ENCODE data around the gene ANKRD40.
"Not testable (repeated sequence)": the region's sequence is repeated elsewhere in the genome, so short reads cannot be mapped to it uniquely, and the experiment has no call there.

Gene ANKRD40

DNA sequence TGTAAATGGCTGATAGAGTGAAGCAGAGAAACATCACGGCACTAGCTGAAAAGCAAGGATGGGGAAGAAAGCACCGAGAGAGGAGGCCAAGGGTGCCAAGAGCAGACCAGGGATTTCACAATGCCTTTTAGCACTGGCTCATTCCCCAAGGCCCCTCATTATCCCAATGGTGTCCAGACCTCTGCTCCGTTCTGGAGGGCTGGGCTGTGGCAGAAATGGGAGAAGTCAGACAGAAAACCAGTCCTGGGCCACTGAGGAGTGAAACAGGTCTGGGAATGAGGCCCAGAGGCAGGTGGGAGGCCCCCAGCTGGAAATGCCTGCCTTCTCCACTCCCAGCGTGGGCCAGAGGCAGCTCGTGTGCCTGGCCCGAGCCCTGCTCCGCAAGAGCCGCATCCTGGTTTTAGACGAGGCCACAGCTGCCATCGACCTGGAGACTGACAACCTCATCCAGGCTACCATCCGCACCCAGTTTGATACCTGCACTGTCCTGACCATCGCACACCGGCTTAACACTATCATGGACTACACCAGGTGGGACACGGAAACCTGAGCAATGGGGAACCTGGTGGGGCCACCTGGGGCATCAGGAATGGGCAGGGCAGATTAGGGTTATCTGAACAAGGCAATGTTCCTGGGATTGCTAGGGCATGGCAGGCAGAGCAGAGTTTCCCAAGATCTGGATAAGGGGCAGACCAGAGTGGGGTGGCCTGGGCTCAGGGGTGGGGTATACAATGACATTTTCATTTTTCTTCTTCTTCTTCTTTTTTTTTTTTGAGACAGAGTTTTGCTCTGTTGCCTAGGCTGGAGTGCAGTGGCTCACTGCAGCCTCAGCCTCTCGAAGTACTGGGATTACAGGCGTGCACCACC lies 20.3 kb downstream of the ANKRD40 start:
- in situ Hi-C loops (cut with MboI; ENCODE audit: low sequenced_read_pairs): no loop called here

DNA sequence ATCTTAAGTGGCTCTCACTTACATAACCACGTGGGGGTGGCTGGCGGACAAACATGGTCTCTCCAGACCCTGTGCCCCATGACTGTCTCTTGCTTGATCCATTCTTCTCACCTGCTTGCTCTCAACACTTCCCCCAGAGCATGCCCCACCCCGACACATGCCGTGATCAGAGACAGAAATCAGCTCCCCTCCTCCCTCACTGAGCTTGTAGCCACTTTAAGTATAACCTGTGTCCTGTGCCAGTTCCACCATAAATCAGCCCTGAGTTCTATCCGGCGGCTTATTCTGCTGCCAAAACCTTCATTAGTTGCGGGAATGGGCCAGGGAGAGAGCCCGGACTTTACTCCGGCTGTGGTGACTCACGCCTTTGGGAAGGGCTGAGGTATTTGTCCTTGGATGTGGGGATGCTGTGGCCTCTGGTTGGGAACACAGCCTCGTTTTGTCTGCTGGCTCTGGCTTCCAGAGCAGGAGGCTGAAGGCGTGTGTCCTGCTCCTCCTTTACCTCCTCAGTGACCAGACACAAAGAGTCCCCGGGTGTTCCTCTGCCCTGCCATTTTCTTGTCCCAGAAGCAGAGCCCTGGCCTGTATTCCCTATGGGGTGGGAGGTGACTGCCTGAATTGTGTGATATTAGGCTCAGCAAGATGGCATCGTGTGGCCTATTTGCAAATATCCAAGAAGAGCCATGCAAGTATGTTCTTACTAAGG lies 21.1 kb downstream of the ANKRD40 start:
- in situ Hi-C loops (cut with MboI; ENCODE audit: low sequenced_read_pairs): no loop called here

- in situ Hi-C loops (cut with MboI; ENCODE audit: low sequenced_read_pairs): no loop called here
Measured at GRCh38 chr17:50685691-50686493, 21.8 kb downstream of the ANKRD40 start.

DNA sequence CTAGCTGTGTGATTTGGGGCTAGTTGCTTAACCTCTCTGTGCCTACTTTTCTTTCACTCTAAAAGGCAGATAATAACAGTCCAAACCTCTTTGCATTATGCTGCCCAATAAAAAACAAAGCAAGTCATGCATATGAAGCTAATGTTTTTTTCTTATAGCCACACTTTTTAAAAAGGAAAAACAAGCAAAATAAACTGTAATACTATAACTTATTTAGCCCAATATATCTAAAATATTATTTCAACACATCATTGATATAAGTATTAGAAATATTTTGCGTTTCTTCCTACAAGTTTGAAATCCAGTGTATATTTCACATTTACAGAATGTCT lies 22.4 kb downstream of the ANKRD40 start:
- in situ Hi-C loops (cut with MboI; ENCODE audit: low sequenced_read_pairs): no loop called here

- in situ Hi-C loops (cut with MboI; ENCODE audit: low sequenced_read_pairs): no loop called here
Measured at GRCh38 chr17:50684612-50685333, 22.9 kb downstream of the ANKRD40 start.

GRCh38 chr17:50684288-50684611 lies 23.5 kb downstream of the ANKRD40 start:
- in situ Hi-C loops (cut with MboI; ENCODE audit: low sequenced_read_pairs): no loop called here

DNA sequence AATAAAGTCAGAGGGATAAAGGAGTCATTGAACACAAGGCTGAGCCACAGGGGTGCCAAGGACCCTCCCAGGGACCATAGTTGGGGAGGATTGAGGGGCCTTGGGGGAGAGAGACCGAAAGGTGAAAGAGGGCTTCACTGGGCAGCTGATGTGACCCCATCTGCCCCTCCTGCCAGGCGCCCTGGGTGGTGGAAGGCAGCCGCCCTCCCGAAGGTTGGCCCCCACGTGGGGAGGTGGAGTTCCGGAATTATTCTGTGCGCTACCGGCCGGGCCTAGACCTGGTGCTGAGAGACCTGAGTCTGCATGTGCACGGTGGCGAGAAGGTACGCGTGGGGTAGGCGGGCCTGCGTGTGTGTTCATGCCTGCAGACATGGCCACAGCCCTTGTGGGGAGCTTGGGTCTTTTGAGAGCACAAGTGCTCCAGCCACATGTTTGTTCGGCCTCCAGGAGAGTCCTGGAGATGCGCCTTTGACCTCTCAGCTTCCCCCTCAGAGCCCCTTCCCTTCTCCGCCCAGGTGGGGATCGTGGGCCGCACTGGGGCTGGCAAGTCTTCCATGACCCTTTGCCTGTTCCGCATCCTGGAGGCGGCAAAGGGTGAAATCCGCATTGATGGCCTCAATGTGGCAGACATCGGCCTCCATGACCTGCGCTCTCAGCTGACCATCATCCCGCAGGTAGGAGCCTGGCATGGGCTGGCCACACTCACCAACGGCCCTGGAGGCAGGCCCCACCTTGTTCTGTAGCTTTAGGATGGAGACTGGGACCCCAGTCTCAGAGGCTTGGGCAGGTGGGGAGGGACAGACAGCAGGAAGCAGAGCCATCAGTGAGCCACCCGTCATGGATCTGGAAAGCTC lies 24.1 kb downstream of the ANKRD40 start:
- in situ Hi-C loops (cut with MboI; ENCODE audit: low sequenced_read_pairs): no loop called here

DNA sequence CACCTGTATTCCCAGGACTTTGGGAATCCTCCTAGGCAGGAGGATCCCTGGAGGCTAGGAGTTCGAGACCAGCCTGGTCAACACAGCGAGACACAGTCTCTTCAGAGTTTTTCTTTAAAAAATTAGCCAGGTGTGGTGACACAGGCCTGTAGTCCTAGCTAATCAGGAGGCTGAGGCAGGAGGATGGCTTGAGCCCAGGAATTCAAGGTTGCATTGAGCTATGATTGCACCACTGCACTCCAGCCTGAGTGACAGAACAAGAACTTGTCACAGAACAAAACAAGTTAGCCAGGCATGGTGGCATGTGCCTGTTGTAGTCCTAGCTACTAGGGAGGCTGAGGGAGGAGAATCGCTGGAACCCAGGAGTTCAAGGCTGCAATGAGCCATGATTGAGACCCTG lies 24.8 kb downstream of the ANKRD40 start:
- in situ Hi-C loops (cut with MboI; ENCODE audit: low sequenced_read_pairs): no loop called here

DNA sequence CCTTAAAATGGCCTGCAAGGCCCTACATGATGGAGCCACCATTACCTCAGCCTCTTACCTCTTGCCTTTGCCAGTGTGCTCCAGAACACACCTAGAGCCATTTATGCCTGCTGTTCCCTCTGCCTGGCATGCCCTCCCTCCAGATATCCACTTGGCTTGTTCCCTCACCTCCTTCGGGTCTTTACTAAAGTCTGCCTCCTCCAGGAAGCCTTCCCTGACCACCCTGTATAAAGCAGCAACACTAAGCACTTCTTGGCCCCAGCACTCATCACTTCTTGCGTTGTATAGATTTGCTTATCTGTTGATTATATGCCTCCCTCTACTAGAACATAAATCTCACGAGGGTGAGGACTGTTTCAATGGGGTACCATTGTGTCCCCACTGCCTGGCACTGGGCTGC lies 25.3 kb downstream of the ANKRD40 start:
- in situ Hi-C loops (cut with MboI; ENCODE audit: low sequenced_read_pairs): no loop called here

DNA sequence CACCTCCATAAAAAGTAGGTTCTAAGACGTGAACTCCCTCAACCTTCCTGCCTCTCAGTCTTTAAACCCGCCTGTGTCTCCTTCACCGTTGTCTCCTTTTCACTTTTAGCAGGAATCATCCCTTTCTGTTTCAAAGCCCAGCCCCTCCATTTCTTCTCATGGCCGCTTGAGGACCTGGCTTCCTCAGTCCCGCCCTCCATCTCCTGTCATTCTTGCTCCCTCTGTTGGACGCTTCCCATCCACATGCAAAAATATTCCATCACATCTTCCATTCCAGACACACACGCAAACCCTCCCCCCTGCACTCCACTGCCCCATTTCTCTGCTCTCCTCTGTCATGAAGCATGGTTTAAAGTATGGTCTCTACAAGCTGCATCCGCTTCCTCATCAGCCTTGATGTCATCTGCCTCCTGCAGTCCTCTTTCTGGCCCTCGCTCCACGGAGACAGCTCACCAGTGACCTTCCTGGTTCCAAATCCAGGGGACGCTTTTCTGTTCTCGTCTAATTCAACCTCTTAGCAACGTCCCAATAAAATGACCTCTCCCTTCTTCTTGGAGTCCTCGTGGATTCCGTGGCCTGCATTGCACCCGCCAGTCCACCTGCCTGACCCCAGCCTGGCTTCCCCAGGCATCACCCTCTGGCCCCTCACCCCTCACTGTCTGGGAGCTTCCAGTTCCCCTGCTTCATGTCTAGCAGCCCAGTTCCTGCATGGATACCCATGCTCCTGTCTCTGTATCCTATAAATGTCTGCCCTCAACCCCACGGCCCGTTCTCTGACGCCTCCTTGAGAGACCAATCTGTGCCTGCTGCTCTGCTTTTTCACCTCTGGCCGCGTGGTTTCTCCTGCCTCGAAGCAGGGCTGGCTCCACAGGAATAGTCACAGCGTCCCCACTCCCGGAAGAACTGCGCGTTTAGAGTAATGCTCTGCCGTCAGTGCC lies 26.2 kb downstream of the ANKRD40 start:
- in situ Hi-C loops (cut with MboI; ENCODE audit: low sequenced_read_pairs): no loop called here

- in situ Hi-C loops (cut with MboI; ENCODE audit: low sequenced_read_pairs): not testable (repeated sequence)
Measured at GRCh38 chr17:50680543-50681262, 27.0 kb downstream of the ANKRD40 start.

GRCh38 chr17:50680126-50680525 lies 27.6 kb downstream of the ANKRD40 start:
- in situ Hi-C loops (cut with MboI; ENCODE audit: low sequenced_read_pairs): no loop called here

DNA sequence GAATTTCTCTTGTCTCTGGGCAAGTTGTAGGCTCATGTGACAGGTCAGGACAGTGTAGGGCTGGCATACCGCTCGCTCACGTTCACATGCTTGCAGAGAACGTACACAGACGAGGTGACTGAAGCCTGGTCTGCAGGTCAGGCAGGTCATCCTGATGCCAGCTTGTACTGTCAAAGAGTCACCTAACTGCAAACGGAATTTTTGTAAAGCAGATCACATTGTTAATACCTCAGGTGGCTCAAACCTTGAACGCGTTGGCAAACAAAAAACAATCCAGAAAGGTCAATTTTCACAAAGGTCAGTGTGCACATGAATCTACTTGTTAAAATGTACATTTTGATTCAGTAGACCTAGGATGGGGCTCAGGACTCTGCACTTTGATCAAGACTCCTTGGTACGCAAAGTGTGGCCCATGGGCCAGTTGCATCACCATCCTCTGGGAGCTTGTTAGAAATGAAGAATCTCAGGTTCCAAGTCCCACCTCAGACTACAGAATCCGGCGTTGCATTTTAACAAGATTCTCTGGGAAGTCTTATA lies 28.6 kb downstream of the ANKRD40 start:
- in situ Hi-C loops (cut with MboI; ENCODE audit: low sequenced_read_pairs): no loop called here

DNA sequence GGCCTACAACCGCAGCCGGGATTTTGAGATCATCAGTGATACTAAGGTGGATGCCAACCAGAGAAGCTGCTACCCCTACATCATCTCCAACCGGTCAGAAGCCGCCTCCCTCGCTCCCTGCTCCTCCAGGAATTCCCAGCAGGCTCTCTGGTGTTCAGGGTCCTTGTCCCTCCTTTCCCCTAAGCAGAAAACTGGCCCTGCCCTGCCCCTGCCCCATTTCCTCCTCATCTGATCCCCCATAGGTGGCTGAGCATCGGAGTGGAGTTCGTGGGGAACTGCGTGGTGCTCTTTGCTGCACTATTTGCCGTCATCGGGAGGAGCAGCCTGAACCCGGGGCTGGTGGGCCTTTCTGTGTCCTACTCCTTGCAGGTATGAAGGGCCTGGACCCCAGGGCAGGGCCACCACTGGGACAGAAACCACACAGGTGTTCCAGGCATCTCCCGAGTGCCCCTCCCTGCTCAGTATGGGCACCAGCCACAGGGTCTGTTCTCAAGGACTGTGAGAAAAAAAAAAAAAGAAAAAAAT lies 29.8 kb downstream of the ANKRD40 start:
- in situ Hi-C loops (cut with MboI; ENCODE audit: low sequenced_read_pairs): no loop called here

- in situ Hi-C loops (cut with MboI; ENCODE audit: low sequenced_read_pairs): no loop called here
Measured at GRCh38 chr17:50676065-50676975, 31.4 kb downstream of the ANKRD40 start.

- in situ Hi-C loops (cut with MboI; ENCODE audit: low sequenced_read_pairs): no loop called here
Measured at GRCh38 chr17:50675627-50676026, 32.1 kb downstream of the ANKRD40 start.

- in situ Hi-C loops (cut with MboI; ENCODE audit: low sequenced_read_pairs): no loop called here
Measured at GRCh38 chr17:50675190-50675589, 32.5 kb downstream of the ANKRD40 start.
